Lower leg skin (tissue), 4 donors: ENCODE results near the gene ZBTB20. TPM values are rescaled to one million over a fixed set of nuclear protein-coding genes. Genes with fewer than 3 reads are reported as not detected.

Experiments
- DNase-seq, 2 donors: peaks; one replicate each; pipeline ENCODE4 v3.0.0-alpha.2; 2019; ENCODE audit warnings: low spot score in 2 of 2
- H3K4me3 ChIP-seq: fragments of 200-600 bp; sonication (generic); 2 replicates; pipeline ENCODE4 v1.5.1; 2017; ENCODE audit warnings: mild to moderate bottlenecking, low read depth; ENCODE audit not compliant: poor library complexity, severe bottlenecking
- CTCF ChIP-seq, 3 donors: fragments of 450-650 bp; IDR thresholded peaks; one replicate each; pipeline ENCODE4 v1.5.1; 2016; ENCODE audit warnings: antibody characterized with exemption in 3 of 3, mild to moderate bottlenecking in 3 of 3, moderate library complexity in 2 of 3
- POLR2A ChIP-seq, 2 donors: fragments of 450-650 bp; IDR thresholded peaks; one replicate each; pipeline ENCODE4 v1.6.1; 2016 to 2017; ENCODE audit warnings: antibody characterized with exemption in 2 of 2, mild to moderate bottlenecking in 1 of 2, moderate library complexity in 1 of 2
- WGBS, 2 donors: methylation state at CpG; one replicate each; pipeline ENCODE4 v1.1.5; 2018; 5-methylcytosine and 5-hydroxymethylcytosine counted together
- intact Hi-C: fragments of 100-400 bp; cut with DNase I; formaldehyde crosslinking; loops from one replicate; pipeline ENCODE4 v1.15.0; 2023; ENCODE audit warnings: low total_unique reads
- total RNA-seq, 4 donors: library from RNA; depleted of rRNA; stranded (reverse); fragments of >200 nt; gene quantifications; one replicate each; pipeline ENCODE4 v1.1.0, GENCODE V29; 2016

Gene ZBTB20
- total RNA-seq, 4 donors from 2014 or later, result 22.5 to 41.9 (median 33.1) TPM

- WGBS, 2 donors, result 81 to 89% methylated on average over 4 of the region's 4 CpGs
- TF ChIP-seq POLR2A (IDR thresholded peaks at IDR 0.05), result no peak
- no peak for TF ChIP-seq CTCF (IDR thresholded peaks at IDR 0.05)
- no peak overlapping the region for H3K4me3 ChIP-seq
- no peak for DNase-seq
- intact Hi-C loops, result no loop called here
Observed at GRCh38 chr3:114377426-114377825, 769.7 kb downstream of the ZBTB20 start.

GRCh38 chr3:114376516-114377185 is 770.4 kb downstream of the ZBTB20 start:
- intact Hi-C loops, result no loop called here

GRCh38 chr3:114375608-114376421 is 771.3 kb downstream of the ZBTB20 start:
- peak in 1 of 2 donors; percentile 42 for DNase-seq
- no peak for TF ChIP-seq POLR2A (IDR thresholded peaks at IDR 0.05)
- no peak for TF ChIP-seq CTCF (IDR thresholded peaks at IDR 0.05)
- intact Hi-C loops, result no loop called here
- WGBS, 2 donors, result 49 to 57% methylated on average over 9 of the region's 9 CpGs
- no peak overlapping the region for H3K4me3 ChIP-seq

More at GRCh38 chr3:114376516-114377185, 770.4 kb downstream of the ZBTB20 start:
- no peak overlapping the region for H3K4me3 ChIP-seq
- DNase-seq, result no peak
- TF ChIP-seq CTCF (IDR thresholded peaks at IDR 0.05) (no peak), POLR2A (IDR thresholded peaks at IDR 0.05) (no peak)
- WGBS, 2 donors, result 80 to 85% methylated on average over 8 of the region's 8 CpGs

GRCh38 chr3:114374433-114374990 is 772.6 kb downstream of the ZBTB20 start:
- intact Hi-C loops, result no loop called here
- no peak for TF ChIP-seq CTCF (IDR thresholded peaks at IDR 0.05)
- no peak for TF ChIP-seq POLR2A (IDR thresholded peaks at IDR 0.05)
- no peak for DNase-seq
- WGBS, 2 donors, result 67 to 77% methylated on average over 2 of the region's 2 CpGs
- no peak overlapping the region for H3K4me3 ChIP-seq

- H3K4me3 ChIP-seq, result no peak overlapping the region
- intact Hi-C loops, result no loop called here
- no peak for DNase-seq
- 50 to 91% methylated on average over 2 to 3 of the region's 3 CpGs for WGBS, 2 donors
- no peak for TF ChIP-seq CTCF (IDR thresholded peaks at IDR 0.05)
- TF ChIP-seq POLR2A (IDR thresholded peaks at IDR 0.05), result no peak
Observed at GRCh38 chr3:114370537-114371174, 776.4 kb downstream of the ZBTB20 start.
